Liver (tissue), 9 donors: ENCODE results near the gene SSRP1. TPM values are rescaled to one million over a fixed set of nuclear protein-coding genes. Genes with fewer than 3 reads are reported as not detected.

Experiments
- DNase-seq: peaks from one replicate; pipeline ENCODE4 v3.0.0-alpha.2; 2017; ENCODE audit warnings: low spot score
- H3K27ac ChIP-seq, 2 donors: one replicate each; pipeline ENCODE4 v1.7.0; 2013; ENCODE audit warnings: inconsistent platforms in 2 of 2, low read length in 2 of 2, control low read depth in 1 of 2, low read depth in 1 of 2, mild to moderate bottlenecking in 1 of 2
- H3K27me3 ChIP-seq, 4 donors: one replicate each; pipeline versions ENCODE4 v1.6.1 to v1.7.0; 2013; ENCODE audit warnings: low read length in 3 of 4, inconsistent platforms in 1 of 4, mild to moderate bottlenecking in 1 of 4, moderate library complexity in 1 of 4; ENCODE audit not compliant: control insufficient read depth in 4 of 4, insufficient read depth in 4 of 4
- H3K36me3 ChIP-seq, 4 donors: one replicate each; pipeline versions ENCODE4 v1.6.1 to v1.7.0; 2013; ENCODE audit warnings: low read length in 3 of 4, mild to moderate bottlenecking in 3 of 4, low read depth in 1 of 4, moderate library complexity in 1 of 4; ENCODE audit not compliant: control insufficient read depth in 4 of 4, insufficient read depth in 3 of 4
- H3K4me1 ChIP-seq, 4 donors: one replicate each; pipeline versions ENCODE4 v1.6.1 to v1.7.0; 2013; ENCODE audit warnings: low read length in 3 of 4, mild to moderate bottlenecking in 3 of 4, moderate library complexity in 1 of 4; ENCODE audit not compliant: control insufficient read depth in 4 of 4, insufficient read depth in 4 of 4
- H3K4me3 ChIP-seq, 3 donors: one replicate each; pipeline versions ENCODE4 v1.6.1 to v1.7.0; 2013; ENCODE audit warnings: low read length in 3 of 3, control low read depth in 1 of 3, low read depth in 1 of 3, mild to moderate bottlenecking in 1 of 3
- H3K9ac ChIP-seq, 2 donors: one replicate each; pipeline ENCODE4 v1.7.0; 2013; ENCODE audit warnings: low read length in 2 of 2, mild to moderate bottlenecking in 2 of 2, moderate library complexity in 2 of 2, control low read depth in 1 of 2, low read depth in 1 of 2
- H3K9me3 ChIP-seq, 4 donors: one replicate each; pipeline versions ENCODE4 v1.6.1 to v1.7.0; 2013; ENCODE audit warnings: low read length in 3 of 4; ENCODE audit not compliant: control insufficient read depth in 4 of 4
- CTCF ChIP-seq: fragments of 150-350 bp; IDR thresholded peaks from 2 replicates; pipeline ENCODE4 v1.5.1; 2017; ENCODE audit warnings: improper control_type of control experiment, low read depth, low read length; ENCODE audit not compliant: missing input control
- FOXA2 ChIP-seq: IDR thresholded peaks from 2 replicates; pipeline ENCODE4 v1.6.1; 2016; ENCODE audit warnings: antibody characterized with exemption
- HNF4A ChIP-seq, 2 donors: conservative IDR thresholded peaks; 2 replicates each; pipeline ENCODE4 v1.6.1; 2016; ENCODE audit warnings: antibody characterized with exemption in 2 of 2, mild to moderate bottlenecking in 2 of 2
- HNF4G ChIP-seq: IDR thresholded peaks from 2 replicates; pipeline ENCODE4 v1.6.1; 2016; ENCODE audit warnings: antibody characterized with exemption
- JUND ChIP-seq, 2 donors: IDR thresholded peaks; 2 replicates each; pipeline ENCODE4 v1.6.1; 2016; ENCODE audit warnings: antibody characterized with exemption in 2 of 2
- MAX ChIP-seq: IDR thresholded peaks from 2 replicates; pipeline ENCODE4 v1.6.1; 2016; ENCODE audit warnings: antibody characterized with exemption
- NR2F2 ChIP-seq: IDR thresholded peaks from 2 replicates; pipeline ENCODE4 v1.6.1; 2016; ENCODE audit warnings: antibody characterized with exemption
- RAD21 ChIP-seq, 2 donors: IDR thresholded peaks; 2 replicates each; pipeline ENCODE4 v1.6.1; 2016; ENCODE audit warnings: antibody characterized with exemption in 2 of 2, mild to moderate bottlenecking in 2 of 2
- RXRA ChIP-seq, 2 donors: IDR thresholded peaks; 2 replicates each; pipeline ENCODE4 v1.6.1; 2017 to 2018; ENCODE audit warnings: antibody characterized with exemption in 2 of 2, mild to moderate bottlenecking in 1 of 2
- SP1 ChIP-seq: IDR thresholded peaks from 2 replicates; pipeline ENCODE4 v1.6.1; 2018; ENCODE audit warnings: antibody characterized with exemption, mild to moderate bottlenecking
- TAF1 ChIP-seq: conservative IDR thresholded peaks from 2 replicates; pipeline ENCODE4 v1.6.1; 2016; ENCODE audit warnings: antibody characterized with exemption, mild to moderate bottlenecking
- YY1 ChIP-seq: IDR thresholded peaks from 2 replicates; pipeline ENCODE4 v1.6.1; 2016; ENCODE audit warnings: antibody characterized with exemption, mild to moderate bottlenecking
- WGBS: extraction: QIAGEN DNeasy Blood & Tissue Kit; methylation state at CpG from one replicate; pipeline ENCODE4 v1.1.7; 2013; 5-methylcytosine and 5-hydroxymethylcytosine counted together
- polyA plus RNA-seq, 2 donors: library from polyadenylated mRNA; stranded (reverse) in 1 of 2; unstranded in 1 of 2; fragments of 200-250 nt in 1 of 2; fragments of >200 nt in 1 of 2; fragmentation: Nextera tagmentation in 1 of 2; extraction: Ambion mirVana in 1 of 2; gene quantifications; one replicate each; pipeline versions ENCODE4 v1.2.1 to v1.2.3, GENCODE V29; 2013 to 2015
- total RNA-seq, 2 donors: library from RNA; depleted of rRNA; stranded (reverse); fragments of >200 nt; gene quantifications; one replicate each; pipeline ENCODE4 v1.2.3, GENCODE V29; 2014
- TF ChIP-seq, protein P1 (sequence below): IDR thresholded peaks from 2 replicates; pipeline ENCODE4 v1.6.1; 2016; ENCODE audit warnings: antibody characterized with exemption, mild to moderate bottlenecking
- donor health status: healthy.
- donor health status: healthy.
- donor health status: healthy.
- donor health status: healthy.
- donor health status: healthy.

Gene SSRP1
- total and polyA plus RNA-seq, 4 donors = 13.9 to 45.3 (median 28.4) TPM

DNA sequence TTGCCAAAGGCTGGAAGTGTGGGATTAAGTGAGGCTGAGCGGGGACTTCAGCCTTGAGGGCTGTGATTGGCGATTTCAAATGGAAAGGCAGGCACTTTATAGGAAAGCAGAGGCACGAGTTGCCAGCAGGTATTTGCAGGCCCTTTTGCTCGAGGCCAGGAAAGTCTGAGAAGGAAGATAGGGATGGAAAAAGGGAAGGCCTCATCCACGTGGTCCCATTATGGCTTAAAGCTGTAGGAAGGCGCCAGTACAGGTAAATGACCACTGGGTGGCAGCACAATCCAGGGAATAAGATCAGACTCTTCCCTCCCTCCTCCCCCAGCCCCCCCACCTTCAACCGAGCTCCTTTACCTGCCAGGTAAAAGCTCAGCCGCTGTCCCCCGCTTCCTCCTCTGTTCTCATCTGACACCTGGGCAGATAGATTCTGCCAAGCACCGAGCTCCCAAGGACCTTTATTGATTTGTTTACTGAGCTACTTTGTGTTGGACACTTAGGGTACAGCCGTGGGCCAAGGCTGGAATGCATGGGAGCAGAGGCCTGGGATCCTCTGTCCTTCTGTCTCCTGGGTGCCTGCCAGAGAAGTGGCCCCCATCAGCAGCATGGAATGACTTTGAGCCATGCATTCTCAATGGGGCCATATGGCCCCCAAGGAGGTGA lies 10.0 kb upstream of the SSRP1 start:
- peak; percentile 77 for DNase-seq
- H3K9ac ChIP-seq = no peak overlapping the region
- no peak overlapping the region for H3K4me3 ChIP-seq
- H3K36me3 ChIP-seq = no peaks in the 10 kb centered on the region
- WGBS = 17% methylated on average over 11 of the region's 11 CpGs
- TF ChIP-seq RAD21 (IDR thresholded peaks at IDR 0.05) (peak; percentile 83 to 88), CTCF (peak; percentile 85), HNF4A (conservative IDR thresholded peaks at IDR 0.05) (no peak)
- no peaks in the 10 kb centered on the region for H3K9me3 ChIP-seq
- H3K27me3 ChIP-seq = no peaks in the 10 kb centered on the region
- peaks cover 0 to 11% (median 5%) of the 10 kb centered on the region in 4 donors for H3K4me1 ChIP-seq
- no peak overlapping the region for H3K27ac ChIP-seq

DNA sequence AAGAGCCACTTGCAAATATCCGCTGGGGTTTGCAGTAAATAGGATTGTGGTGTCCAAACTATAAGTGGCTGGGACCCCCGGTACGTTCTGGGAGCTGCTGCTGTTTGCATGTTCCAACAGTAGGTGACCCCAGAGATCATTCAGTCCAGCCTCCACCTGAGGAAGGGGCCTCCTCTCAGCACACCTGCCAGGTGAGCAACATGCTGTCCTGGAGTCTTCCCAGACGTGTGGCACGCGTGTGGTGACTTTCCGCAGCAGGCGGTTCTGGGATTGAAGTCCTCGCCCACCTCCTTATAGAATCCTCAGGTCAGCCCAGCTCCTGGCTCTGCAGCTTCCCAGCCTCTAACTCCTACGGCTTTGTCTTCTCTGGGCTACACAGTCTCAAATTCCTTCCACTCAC lies 9.1 kb upstream of the SSRP1 start:
- no peak for DNase-seq
- Histone ChIP-seq H3K4me1 (peaks cover 0 to 8% (median 5%) of the 10 kb centered on the region in 4 donors), H3K36me3 (no peaks in the 10 kb centered on the region), H3K27me3 (no peaks in the 10 kb centered on the region), H3K9me3 (no peaks in the 10 kb centered on the region), H3K4me3 (no peak overlapping the region), H3K9ac (no peak overlapping the region), H3K27ac (no peak overlapping the region)
- 95% methylated on average over 10 of the region's 10 CpGs for WGBS
- TF ChIP-seq, protein P1, sequence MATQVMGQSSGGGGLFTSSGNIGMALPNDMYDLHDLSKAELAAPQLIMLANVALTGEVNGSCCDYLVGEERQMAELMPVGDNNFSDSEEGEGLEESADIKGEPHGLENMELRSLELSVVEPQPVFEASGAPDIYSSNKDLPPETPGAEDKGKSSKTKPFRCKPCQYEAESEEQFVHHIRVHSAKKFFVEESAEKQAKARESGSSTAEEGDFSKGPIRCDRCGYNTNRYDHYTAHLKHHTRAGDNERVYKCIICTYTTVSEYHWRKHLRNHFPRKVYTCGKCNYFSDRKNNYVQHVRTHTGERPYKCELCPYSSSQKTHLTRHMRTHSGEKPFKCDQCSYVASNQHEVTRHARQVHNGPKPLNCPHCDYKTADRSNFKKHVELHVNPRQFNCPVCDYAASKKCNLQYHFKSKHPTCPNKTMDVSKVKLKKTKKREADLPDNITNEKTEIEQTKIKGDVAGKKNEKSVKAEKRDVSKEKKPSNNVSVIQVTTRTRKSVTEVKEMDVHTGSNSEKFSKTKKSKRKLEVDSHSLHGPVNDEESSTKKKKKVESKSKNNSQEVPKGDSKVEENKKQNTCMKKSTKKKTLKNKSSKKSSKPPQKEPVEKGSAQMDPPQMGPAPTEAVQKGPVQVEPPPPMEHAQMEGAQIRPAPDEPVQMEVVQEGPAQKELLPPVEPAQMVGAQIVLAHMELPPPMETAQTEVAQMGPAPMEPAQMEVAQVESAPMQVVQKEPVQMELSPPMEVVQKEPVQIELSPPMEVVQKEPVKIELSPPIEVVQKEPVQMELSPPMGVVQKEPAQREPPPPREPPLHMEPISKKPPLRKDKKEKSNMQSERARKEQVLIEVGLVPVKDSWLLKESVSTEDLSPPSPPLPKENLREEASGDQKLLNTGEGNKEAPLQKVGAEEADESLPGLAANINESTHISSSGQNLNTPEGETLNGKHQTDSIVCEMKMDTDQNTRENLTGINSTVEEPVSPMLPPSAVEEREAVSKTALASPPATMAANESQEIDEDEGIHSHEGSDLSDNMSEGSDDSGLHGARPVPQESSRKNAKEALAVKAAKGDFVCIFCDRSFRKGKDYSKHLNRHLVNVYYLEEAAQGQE = no peak
- TF ChIP-seq JUND (IDR thresholded peaks at IDR 0.05) = no peak
- no peak for TF ChIP-seq HNF4A (conservative IDR thresholded peaks at IDR 0.05)
- TF ChIP-seq YY1 = no peak
- no peak for TF ChIP-seq TAF1
- no peak for TF ChIP-seq MAX
- no peak for TF ChIP-seq RXRA (IDR thresholded peaks at IDR 0.05)
- TF ChIP-seq NR2F2 = no peak
- TF ChIP-seq SP1 = no peak
- no peak for TF ChIP-seq RAD21 (IDR thresholded peaks at IDR 0.05)
- no peak for TF ChIP-seq FOXA2
- TF ChIP-seq HNF4G = no peak
- TF ChIP-seq CTCF = no peak
